ENCODE results near the gene DNAJB6.
"Not testable (repeated sequence)": the region's sequence is repeated elsewhere in the genome, so short reads cannot be mapped to it uniquely, and the experiment has no call there.

DNAJB6 gene

DNA sequence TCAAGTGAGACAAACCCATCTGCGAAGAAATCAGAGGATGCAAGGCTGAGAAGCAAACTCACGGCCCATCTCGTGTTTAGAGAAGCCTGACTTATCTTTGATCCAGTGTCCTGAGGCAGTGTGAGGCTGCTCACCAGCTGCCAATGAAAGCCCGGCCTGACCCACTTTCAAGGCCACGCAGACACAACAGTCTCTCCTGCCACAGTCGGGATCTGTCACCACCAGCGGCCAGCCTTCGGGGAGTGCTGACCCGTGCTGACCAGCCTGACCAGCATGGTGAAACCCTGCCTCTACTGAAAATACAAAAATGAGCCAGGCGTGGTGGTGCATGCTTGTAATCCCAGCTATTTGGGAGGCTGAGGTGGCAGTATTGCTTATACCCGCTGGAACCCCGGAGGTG is 7.4 kb upstream of the DNAJB6 start:
- DNase-seq = no peak

DNA sequence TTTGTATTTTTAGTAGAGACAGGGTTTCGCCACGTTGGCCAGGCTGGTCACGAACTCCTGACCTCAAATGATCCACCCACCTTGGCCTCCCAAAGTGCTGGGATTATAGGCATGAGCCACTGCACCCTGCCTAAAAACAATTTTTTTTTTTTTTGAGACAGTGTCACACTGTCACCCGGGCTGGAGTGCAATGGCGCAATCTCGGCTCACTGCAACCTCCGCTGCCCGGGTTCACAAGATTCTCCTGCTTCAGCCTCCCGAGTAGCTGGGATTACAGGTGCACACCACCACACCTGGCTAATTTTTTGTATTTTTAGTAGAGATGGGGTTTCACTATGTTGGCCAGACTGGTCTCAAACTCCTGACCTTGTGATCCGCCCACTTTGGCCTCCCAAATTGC is 6.2 kb upstream of the DNAJB6 start:
- not testable (repeated sequence) for DNase-seq

DNA sequence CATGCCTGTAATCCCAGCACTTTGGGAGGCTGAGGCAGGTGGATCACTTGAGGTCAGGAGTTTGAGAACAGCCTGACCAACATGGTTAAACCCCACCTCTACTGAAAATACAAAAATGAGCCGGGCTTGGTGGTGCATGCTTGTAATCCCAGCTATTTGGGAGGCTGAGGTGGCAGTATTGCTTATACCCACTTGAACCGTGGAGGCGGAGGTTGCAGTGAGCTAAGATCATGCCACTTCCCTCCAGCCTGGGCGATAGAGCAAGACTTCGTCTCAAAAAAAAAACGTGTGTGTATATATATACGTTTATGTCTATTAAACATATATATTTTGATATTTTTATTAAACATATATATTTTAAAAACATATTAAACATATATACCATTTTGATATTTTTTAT is 5.8 kb upstream of the DNAJB6 start:
- DNase-seq = not testable (repeated sequence)

DNA sequence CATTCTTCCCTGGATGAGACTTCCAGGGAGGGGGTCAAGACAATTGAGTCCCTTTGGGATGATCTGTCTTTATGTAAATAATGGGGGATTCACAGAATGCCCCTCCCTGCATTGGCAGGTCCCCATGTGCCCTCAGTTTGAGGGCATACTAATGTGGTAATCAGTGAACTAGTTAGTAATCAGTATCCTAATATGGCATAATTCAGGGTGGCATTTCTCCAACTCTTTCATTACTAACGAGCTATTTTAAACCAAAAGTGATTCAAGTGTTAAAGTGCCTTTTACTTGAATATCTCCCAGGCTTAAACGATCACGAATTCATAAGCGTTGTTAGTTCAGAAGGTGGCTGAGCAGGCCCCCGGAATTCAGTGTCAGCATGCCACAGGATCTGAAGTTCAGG is 1.6 kb upstream of the DNAJB6 start:
- no peak for DNase-seq

DNA sequence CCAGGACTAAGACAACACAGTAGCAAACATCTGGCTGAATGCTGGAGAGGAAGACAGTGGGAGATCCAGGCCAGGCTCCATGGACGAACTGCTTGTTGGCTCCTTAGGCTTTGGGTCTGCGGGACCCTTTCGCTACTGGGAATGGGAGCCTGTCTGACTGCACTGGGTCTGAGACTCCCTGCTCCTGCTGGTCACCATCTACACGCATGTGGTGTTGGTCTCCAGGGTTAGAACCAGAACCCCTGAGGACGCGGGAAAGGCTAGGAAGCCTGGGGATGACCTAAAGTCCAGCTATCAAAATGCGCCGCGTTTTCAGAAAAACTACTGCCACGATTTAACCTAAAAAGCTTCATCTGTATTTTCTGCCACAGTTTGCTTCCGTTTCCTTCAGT is 817 bp upstream of the DNAJB6 start:
- no peak for DNase-seq

DNA sequence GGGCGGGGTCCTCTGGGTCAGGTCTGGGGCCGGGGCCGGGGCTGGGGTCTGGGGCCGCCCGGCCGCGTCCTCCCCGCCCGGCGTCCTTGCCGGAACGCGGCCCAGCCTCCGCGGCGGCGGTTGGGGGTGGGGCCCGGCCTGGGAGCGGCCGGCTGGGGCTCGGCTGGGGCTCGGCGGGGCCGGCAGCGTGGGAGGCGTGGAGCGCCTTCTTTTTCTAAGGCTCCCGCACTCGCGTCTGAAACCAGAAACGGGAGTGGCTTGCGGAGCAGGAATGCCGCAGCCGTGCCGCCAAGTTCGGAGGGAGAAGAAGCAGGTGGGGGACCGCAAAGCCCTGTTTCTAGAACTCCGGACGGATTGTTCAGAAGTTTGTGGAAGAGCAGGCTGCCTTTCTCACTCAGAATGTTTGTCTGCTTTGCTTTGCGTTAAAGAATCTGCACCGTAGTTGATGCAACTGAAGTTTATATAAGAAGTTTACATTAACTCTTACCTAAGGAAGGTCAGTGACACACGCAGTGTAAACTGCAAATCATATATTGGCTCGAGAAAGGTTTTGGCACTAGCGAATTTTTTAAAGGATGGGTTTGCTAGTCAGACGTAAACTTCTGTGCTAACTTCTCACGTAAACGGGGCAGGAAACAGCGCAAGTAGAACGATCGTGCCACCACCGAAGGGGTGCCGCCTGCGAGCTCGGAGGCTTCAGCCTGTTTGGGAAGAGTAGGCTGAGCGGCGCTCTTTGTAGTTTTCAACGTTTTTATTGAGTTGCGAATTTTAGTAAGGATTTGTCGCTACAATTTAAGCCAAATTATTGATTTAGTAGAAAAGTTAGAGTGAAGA is 729 bp downstream of the DNAJB6 start:
- DNase-seq = peak in 1 of 2 experiments; percentile 5

DNA sequence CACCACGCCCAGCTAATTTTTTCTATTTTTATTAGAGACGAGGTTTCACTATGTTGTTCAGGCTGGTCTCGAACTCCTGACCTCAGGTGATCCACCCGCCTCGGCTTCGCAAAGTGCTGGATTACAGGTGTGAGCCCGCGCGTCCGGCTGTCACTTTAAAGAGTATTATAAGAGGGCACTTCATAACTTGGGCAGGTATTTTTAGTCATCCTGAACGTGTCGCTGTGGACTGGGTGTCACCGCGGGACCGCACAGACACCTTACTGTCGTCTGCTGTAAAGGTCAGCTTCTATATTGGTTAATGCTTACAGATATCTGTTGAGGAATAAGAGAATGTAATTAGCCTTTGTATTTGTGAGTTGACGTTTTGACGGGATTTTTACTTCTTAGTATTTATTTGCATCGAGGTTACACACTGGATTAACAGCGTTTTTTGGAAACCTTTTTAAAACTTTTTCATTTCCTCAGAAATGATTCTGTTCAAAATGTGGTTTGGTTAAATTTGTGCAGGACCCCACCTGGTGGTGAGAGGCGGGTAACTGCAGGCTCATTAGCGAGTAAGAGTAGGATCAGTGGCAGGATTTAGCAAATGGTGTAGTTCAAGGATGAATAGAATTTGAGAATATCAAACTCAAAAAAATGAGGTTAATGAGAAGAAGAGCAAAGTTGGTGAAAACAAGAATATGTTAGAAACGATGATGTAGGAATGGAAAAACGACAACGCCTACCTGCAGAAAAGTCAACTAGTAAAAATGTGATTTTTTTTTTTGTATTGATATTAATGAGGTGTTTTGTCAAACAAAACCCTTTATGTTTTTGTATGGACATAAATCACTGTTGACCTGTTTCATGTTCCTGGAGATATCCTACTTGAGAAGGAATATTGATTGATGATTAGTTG is 3.2 kb downstream of the DNAJB6 start:
- peak; percentile 46 to 64 for DNase-seq

DNA sequence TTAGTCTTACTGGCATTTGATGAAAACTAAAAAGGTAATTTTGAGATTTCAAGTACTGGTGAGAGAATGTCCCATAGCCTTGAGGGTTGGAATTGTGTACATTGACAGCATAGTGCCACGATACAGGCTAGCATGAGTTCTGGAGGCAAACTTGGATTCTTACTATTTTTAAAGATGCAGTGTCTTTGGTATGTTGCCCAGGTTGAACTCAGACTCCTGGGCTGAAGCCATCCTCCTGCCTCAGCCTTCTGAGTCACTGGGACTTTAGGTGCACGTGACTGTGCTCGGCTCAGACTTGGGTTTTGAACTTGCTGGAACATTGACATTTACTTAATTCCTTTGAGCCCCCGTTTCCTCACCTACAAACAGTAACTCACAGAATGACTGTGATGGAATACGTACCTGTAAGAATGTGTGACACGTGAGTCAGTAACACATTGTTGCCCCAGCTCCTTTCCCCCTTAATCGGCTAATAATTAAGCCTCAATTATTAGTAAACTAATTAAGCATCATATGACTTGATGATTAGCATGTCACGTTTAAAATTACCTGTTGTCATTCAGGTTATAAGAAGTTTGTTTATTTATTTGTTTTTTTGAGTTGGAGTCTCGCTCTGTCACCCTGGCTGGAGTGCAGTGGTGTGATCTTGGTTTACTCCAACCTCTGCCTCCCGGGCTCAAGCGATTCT is 10.6 kb downstream of the DNAJB6 start:
- no peak for DNase-seq

DNA sequence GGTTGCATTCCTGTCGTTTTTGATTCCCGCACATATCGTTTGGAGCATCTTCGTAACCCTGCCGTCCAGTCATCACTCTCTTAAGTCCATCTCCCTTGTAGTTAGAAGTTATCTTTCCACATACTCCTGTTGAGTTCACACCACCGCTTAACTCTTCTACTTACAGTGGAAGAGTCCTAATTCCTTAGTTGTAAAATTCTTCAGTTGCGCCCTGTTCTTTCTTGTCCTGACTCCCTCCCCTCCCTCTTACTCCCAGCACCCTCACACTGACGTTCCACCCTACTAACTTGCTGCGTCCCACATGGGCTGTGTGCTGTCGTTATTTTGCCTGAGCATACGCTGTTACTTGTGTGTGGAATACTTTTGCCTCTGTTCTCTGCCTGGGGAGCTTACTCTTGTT is 11.7 kb downstream of the DNAJB6 start:
- DNase-seq = no peak

DNA sequence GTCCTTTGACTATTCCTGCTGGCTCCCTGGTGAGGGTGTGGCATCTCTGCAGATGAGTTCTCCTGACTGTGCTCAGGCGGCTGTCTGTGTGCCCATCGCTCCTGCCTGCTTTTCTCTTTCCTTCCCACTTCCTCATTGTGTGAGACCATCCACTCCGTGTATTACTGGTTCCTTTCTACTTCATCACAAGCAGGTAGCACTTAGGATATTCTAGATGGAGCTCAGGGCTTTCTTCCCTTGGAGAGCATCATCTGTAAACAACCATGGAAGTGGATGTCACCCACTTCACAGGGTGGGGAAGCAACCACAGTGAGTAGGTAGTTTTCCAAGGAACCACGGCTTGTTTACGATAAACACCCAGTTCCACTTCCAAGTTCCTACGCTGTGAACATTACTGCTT is 15.7 kb downstream of the DNAJB6 start:
- DNase-seq = no peak

DNA sequence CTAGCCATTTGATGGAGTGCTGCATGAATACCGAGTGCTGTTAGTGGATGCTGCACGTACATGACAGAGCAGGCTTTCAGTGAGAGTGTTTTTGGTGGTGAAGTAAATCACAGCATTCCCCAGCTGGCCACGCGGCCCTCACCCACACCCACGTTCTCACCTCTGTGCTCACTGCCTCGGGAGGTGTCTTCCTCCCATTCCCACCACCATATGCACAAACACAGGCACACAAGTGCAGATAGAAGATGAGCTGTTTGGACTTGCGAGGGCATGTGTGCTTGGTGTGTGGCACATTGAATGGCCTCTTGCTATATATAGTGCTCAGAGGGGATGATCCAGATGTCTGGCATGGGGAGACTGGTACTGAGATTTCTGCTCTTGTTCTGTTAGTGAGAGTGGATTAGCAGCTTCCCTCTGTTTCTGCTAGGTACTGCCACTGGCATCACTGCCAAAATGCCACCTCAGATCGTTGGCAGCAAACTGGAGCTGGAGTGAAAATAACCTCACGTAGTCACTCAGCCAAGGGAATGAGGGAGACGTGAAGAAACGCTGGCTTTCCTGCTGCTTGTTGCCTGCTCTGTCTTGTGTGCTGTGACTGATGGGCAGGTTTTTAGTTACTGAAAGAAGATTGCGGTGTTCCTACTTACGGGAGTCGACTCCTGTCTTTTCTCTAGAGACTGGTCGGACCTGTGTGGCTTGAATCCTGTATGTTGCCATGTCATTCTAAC is 19.1 kb downstream of the DNAJB6 start:
- DNase-seq = peak in 1 of 2 experiments; percentile 19

DNA sequence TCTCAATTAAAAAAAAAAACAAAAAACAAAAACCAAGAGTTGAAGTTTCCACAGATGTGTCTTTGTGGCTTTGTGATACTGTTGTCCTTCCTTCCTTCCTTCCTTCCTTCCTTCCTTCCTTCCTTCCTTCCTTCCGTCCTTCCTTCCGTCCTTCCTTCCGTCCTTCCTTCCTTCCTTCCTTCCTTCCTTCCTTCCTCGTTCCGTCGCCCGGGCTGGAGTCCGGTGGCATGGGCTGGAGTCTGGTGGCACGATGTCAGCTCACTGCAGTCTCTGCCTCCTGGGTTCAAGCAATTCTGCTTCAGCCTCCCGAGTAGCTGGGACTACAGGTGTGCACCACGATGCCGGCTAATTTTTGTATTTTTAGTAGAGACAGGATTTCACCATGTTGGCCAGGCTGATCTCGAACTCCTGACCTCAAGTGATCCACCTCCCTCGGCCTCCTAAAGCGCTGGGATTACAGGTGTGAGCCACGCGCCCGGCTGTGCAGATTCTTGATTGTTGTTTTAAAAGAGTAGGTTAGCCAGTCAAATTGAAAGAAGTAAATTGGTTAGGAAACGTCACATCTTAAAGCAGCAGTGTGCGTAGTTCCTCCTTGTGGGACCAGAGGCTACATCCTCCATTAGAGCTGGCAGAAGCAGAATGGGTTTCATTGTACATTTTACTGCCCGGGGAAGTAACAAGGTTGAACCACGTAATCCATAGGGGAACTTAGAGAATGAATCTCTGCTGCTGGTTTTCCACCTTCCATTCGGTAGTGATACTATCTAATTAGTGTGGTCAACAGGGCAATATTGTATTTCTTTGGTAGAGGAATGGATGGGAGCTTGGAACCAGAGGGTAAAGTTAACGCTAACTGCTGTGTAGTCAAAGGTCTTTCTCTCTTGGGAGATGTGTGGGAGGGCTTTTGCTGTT is 20.6 kb downstream of the DNAJB6 start:
- no peak for DNase-seq

DNA sequence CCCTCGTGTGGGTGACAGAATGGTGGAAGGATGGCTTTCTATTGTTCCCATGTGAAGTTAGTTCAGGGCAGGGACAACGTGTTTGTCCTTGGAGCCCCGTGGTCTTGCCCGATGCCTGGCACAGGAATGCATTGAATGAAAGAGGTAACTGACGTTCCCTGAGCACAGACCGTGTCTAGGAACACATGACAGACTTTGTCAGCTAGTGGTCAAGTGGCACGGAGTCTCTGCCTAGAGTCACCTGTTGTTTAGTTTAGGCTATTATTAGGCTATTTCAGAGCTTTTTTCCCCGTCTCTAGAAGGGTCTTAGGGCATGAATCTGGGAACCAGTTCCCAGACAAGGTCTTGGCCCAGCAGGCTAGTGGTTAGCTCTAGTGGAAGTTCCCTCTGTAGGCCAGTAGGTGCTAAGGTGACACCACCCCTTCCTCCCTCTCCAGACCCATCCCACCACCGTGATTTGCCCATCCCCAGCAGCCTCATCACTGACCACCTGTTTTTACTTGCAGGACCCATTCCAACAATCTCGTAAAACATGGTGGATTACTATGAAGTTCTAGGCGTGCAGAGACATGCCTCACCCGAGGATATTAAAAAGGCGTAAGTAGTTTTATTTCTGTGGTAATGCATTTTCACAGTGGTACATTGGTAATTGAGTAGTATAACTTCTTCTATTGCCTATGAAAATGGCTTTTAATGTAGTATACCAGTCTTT is 21.4 kb downstream of the DNAJB6 start:
- no peak for DNase-seq

DNA sequence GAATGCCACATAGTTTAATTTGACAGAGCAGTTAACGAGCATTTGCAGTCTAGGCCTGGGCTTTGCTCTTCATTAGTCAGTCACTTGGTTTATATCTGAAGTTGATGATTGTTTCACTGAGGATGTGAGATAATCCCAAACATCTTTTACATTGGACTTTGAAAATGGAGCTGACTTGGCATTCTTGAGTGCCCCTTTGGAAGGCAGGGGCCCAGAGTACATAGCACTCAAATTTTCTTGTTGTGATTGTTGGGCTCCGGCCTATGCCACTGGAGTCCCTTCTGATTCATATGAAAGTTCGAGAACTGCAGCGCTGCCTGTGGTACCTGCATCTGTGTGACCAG is 21.9 kb downstream of the DNAJB6 start:
- DNase-seq = no peak

DNA sequence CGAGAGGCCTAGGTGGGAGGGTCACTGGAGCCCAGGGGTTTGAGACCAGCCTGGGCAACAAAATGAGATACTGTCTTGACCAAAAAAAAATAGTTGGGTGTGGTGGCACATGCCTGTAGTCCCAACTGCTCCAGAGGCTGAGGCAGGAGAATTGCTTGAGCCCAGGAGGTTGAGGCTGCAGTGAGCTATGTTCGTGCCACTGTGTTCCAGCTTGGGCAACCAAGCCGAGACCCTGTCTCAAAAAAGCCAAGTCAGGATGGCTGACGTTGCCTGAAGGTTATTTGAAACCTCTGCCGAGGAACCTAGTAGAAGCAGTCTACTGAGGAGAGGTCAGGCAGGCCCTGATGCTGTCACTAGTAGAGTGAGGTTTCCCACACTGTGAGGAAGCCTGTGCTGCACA is 22.8 kb downstream of the DNAJB6 start:
- no peak for DNase-seq

DNA sequence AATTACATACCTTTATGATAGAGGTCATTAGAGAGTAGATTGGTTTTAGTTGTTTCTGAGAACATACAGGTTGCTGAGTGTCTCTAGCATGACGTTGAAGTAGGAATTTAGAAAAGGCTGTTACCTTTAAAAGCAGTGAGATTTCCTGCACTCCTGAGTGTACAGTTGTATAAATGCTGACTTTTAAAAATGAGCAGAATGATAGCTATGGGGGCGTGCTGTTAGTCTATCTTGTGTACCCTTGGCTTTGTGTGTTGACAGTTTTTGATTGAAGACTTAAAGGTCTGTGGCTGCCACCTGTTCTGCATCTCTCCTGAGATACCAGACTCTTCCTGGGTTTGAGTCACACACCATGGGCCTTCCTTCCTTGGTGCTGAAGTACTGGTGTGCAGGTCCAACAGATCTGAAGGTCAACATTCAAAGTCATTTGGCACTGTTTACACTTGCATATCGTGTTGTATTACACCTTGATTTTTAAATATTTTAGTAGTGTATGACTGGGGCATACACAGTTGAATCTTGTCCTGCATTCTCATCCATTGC is 23.8 kb downstream of the DNAJB6 start:
- DNase-seq = no peak

DNA sequence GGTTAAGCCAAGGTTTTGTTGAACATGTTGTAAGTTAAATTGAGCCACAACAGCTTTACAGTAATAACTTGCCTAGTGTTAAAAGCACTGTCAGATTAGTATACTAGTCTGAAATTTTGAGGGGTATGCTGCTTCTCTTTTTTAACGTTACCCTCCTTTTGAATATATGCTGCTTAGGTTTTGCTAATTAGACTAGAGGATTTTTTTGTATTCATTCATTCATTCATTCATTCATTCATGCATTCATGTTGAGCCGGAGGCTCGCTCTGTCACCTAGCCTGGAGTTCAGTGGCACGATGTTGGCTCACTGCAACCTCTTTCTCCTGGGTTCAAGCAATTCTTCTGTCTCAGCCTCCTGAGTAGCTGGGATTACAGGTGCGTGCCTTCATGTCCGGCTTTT is 24.7 kb downstream of the DNAJB6 start:
- DNase-seq = no peak

DNA sequence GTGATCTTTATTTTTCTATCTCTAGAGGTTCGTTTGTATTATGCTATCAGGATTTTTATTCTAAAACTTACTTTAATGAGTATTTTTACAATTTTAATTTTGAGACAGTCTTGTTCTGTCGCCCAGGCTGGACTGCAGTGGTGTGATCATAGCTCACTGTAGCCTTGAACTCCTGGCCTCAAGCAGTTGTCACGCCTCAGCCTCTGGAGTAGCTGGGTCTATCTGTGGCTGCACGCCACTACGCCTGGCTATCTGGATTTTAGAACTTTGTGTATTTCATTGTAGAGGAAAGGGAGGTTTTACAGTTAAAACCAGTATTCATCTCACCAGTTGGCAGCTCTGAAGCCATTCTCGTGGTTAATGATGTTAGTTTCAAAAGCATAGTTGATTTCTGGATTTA is 25.9 kb downstream of the DNAJB6 start:
- DNase-seq = no peak

DNA sequence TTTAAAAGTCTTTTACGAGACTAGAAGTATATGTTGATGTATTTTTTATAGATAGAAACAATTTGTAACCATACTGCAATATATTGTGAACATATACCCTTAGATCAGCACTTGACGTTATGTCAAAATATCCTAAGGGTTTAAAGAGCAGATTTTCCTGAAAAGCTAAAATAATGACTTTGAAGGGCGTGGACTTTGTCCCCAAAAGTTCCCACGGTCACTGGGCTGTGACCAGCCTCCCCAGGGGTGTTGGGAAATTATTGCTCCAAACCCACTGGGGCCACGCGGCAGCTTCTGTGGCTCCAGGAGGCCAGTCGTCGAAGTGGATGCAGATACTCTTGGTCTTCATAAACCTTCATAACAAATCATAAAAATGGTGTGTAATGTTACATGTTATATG is 29.9 kb downstream of the DNAJB6 start:
- DNase-seq = no peak

DNA sequence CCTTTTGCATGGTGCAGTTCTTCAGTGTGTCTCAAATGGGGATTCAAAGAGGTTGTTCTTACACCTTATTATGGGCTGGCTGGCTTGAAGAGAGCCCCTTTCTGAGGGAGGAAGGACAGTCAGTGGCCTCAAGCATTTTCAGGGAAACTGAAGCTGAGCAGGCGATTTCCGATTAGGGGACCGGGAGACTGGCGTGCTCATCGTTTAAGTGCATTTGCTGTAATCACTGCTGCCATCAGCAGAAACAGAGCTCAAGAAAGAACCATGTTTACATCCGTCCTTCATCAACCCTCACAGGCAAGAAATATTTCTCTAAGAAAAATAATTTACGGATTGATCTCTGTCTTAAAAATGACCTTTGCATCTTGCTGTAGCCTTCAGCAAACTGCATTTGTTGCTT is 32.2 kb downstream of the DNAJB6 start:
- DNase-seq = no peak

DNA sequence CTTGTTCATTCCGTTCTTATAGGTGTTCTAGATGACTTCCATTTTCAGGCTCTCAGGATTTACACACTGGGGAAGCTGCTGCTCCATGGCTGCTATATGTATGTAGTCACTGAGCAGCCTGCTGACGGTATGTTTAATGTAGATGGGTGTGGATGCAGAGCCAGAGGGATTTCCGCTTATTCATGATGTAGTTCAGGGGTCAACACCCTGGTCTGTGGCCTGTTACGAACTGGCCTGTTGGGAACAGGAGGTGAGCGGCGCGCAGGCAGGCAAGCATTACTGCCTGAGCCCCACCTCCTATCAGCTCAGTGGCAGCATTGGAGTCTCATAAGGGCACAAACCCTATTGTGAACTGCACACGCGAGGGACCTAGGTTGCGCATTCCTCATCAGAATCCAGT is 33.9 kb downstream of the DNAJB6 start:
- no peak for DNase-seq
